SK-N-MC (cell line): Measurements from ENCODE around the gene PRKRIP1.

Experiments used
- EZH2 ChIP-seq: fragments of 200-600 bp; sonication (generic); IDR thresholded peaks from one replicate; pipeline ENCODE4 v1.6.1; 2017; ENCODE audit warnings: antibody characterized with exemption
- FOXP2 ChIP-seq: optimal IDR thresholded peaks from 2 replicates; pipeline ENCODE3; 2011; ENCODE audit warnings: mild to moderate bottlenecking, moderate library complexity; ENCODE audit not compliant: insufficient read depth; ENCODE audit errors: extremely low read length, control extremely low read depth
- POLR2AphosphoS5 ChIP-seq: IDR thresholded peaks from 2 replicates; pipeline ENCODE4 v1.6.1; 2012; ENCODE audit warnings: mild to moderate bottlenecking, low read depth, low read length, borderline replicate concordance

- TF ChIP-seq EZH2 (no peak), POLR2AphosphoS5 (no peak), FOXP2 (no peak)
These were observed 67.8 kb downstream of the PRKRIP1 start for GRCh38 chr7:102463841-102464576.
